B cell (primary cell): ENCODE data around the gene SEMA7A. TPM values are rescaled to one million over a fixed set of nuclear protein-coding genes. Genes with fewer than 3 reads are reported as not detected.

ENCODE experiments used
- ATAC-seq: fragments of 200-7000 bp; cut with Tn5 transposase; one replicate; pipeline ENCODE4 v1.10.0; 2021; ENCODE audit warnings: low read depth, mild to moderate bottlenecking, moderate number of reproducible peaks, moderate library complexity
- CTCF ChIA-PET: fragments of 350-600 bp; sonication (Branson Sonifier 250); formaldehyde crosslinking; loops from one replicate; lab custom pipeline; 2021; ENCODE audit warnings: antibody characterized with exemption, inconsistent platforms; lab: Charles Lee
- POLR2A ChIA-PET: fragments of 350-600 bp; sonication (Branson Sonifier 250); formaldehyde crosslinking; loops from one replicate; lab custom pipeline; 2021; ENCODE audit warnings: antibody characterized with exemption; lab: Charles Lee
- DNase-seq: peaks from one replicate; pipeline ENCODE4 v3.0.0; 2013
- H2AFZ ChIP-seq: 2 replicates; pipeline ENCODE4 v1.6.1; 2012; ENCODE audit warnings: mild to moderate bottlenecking, low read depth, low read length; ENCODE audit not compliant: insufficient read depth, poor library complexity, severe bottlenecking
- H3K27ac ChIP-seq, 2 donors: 1 replicate in 1 of 2; 2 replicates in 1 of 2; pipeline ENCODE4 v1.5.1; 2012 to 2013; ENCODE audit warnings: low read length in 2 of 2, mild to moderate bottlenecking in 2 of 2, moderate library complexity in 1 of 2
- H3K27me3 ChIP-seq, 4 experiments: fragments of 200-600 bp in 1 of 4; sonication (generic) in 1 of 4; replicated peaks in 1 of 4; 1 replicate in 2 of 4; 2 replicates in 2 of 4; pipeline versions ENCODE4 v1.6.1 to v1.7.0; 2013 to 2016; ENCODE audit warnings: low read length in 3 of 4, mild to moderate bottlenecking in 2 of 4, mixed read lengths in 1 of 4, moderate library complexity in 1 of 4; ENCODE audit not compliant: insufficient read depth in 4 of 4, control insufficient read depth in 3 of 4; ENCODE audit errors: control extremely low read depth in 1 of 4
- H3K36me3 ChIP-seq, 2 experiments: replicated peaks in 1 of 2; 1 replicate in 1 of 2; 2 replicates in 1 of 2; pipeline versions ENCODE4 v1.6.1 to v1.7.1; 2013; ENCODE audit warnings: low read length in 1 of 2; ENCODE audit not compliant: insufficient read depth in 2 of 2, control insufficient read depth in 1 of 2; ENCODE audit errors: control extremely low read depth in 1 of 2, extremely low read depth in 1 of 2
- H3K4me1 ChIP-seq, 2 donors: fragments of 200-600 bp in 1 of 2; sonication (generic) in 1 of 2; 1 replicate in 1 of 2; 2 replicates in 1 of 2; pipeline versions ENCODE4 v1.5.1 to v1.6.1; 2013 to 2017; ENCODE audit warnings: low read length in 2 of 2; ENCODE audit not compliant: control insufficient read depth in 2 of 2, insufficient read depth in 2 of 2
- H3K4me2 ChIP-seq: replicated peaks from 2 replicates; pipeline ENCODE3; 2012; ENCODE audit warnings: mild to moderate bottlenecking, low read depth, low read length; ENCODE audit not compliant: poor library complexity, severe bottlenecking
- H3K4me3 ChIP-seq, 5 experiments: fragments of 200-600 bp in 1 of 5; sonication (generic) in 1 of 5; 1 replicate in 3 of 5; 2 replicates in 2 of 5; pipeline versions ENCODE4 v1.5.1 to v1.7.0; 2011 to 2016; ENCODE audit warnings: low read length in 4 of 5, mild to moderate bottlenecking in 4 of 5, low read depth in 2 of 5, control low read depth in 1 of 5, moderate library complexity in 1 of 5; ENCODE audit not compliant: insufficient read depth in 1 of 5; ENCODE audit errors: control extremely low read depth in 1 of 5, extremely low read depth in 1 of 5
- H3K79me2 ChIP-seq: fragments of 200-600 bp; sonication (generic); one replicate; pipeline ENCODE4 v1.6.0; 2016; ENCODE audit warnings: low read length; ENCODE audit not compliant: control insufficient read depth, insufficient read depth
- H3K9ac ChIP-seq: fragments of 200-600 bp; sonication (generic); 2 replicates; pipeline ENCODE4 v1.6.1; 2017; ENCODE audit warnings: mild to moderate bottlenecking, low read length, moderate library complexity
- H3K9me3 ChIP-seq, 3 donors: one replicate each; pipeline versions ENCODE4 v1.6.1 to v1.7.1; 2013; ENCODE audit warnings: low read length in 2 of 3; ENCODE audit not compliant: control insufficient read depth in 2 of 3, insufficient read depth in 1 of 3; ENCODE audit errors: control extremely low read depth in 1 of 3
- H4K20me1 ChIP-seq: 2 replicates; pipeline ENCODE4 v1.6.0; 2012; ENCODE audit warnings: mild to moderate bottlenecking, low read length; ENCODE audit not compliant: insufficient read depth, control insufficient read depth, poor library complexity, severe bottlenecking
- H3K27ac Mint-ChIP-seq: one replicate; pipeline ENCODE4 v1.8.0; 2021; ENCODE audit warnings: mixed read lengths
- H3K27me3 Mint-ChIP-seq: one replicate; pipeline ENCODE4 v1.8.0; 2021; ENCODE audit warnings: mixed read lengths
- H3K4me1 Mint-ChIP-seq: one replicate; pipeline ENCODE4 v1.8.0; 2021; ENCODE audit warnings: mixed read lengths
- H3K4me3 Mint-ChIP-seq: one replicate; pipeline ENCODE4 v1.8.0; 2021; ENCODE audit warnings: mixed read lengths
- H3K9me3 Mint-ChIP-seq: one replicate; pipeline ENCODE4 v1.8.0; 2022; ENCODE audit warnings: mixed read lengths; ENCODE audit not compliant: insufficient read depth
- EZH2 ChIP-seq: IDR thresholded peaks from 2 replicates; pipeline ENCODE4 v1.6.1; 2012; ENCODE audit warnings: borderline replicate concordance, low read depth, mild to moderate bottlenecking, moderate library complexity, low read length; ENCODE audit not compliant: insufficient read depth, poor library complexity, severe bottlenecking
- WGBS: methylation state at CpG from one replicate; pipeline ENCODE4 v1.1.5; 2013; ENCODE audit warnings: missing lambda C conversion rate; ENCODE audit not compliant: insufficient coverage; 5-methylcytosine and 5-hydroxymethylcytosine counted together
- intact Hi-C: fragments of 100-400 bp; cut with micrococcal nuclease; formaldehyde crosslinking; loops from one replicate; pipeline ENCODE4 v1.10.0; 2022
- polyA plus RNA-seq: library from polyadenylated mRNA; depleted of rRNA; stranded (reverse); fragments of >200 nt; gene quantifications from 2 replicates; pipeline ENCODE4 v1.2.3, GENCODE V29; 2012
- total RNA-seq, 2 donors: library from RNA; stranded (reverse); fragments of 120-200 nt in 1 of 2; gene quantifications; 1 replicate in 1 of 2; 2 replicates in 1 of 2; pipeline versions ENCODE4 v1.2.3 to v1.2.4, GENCODE V29; 2013 to 2022
- TF ChIP-seq, protein P1 (sequence below): fragments of 200-600 bp; IDR thresholded peaks from one replicate; pipeline ENCODE4 v1.8.0; 2022; ENCODE audit warnings: antibody characterized with exemption, mild to moderate bottlenecking

SEMA7A gene
- total and polyA plus RNA-seq, 2 donors (not counting 1 experiment from before 2014, with no cell fraction given) = 42.0 to 44.2 TPM

- intact Hi-C loops = no loop called here
- Histone ChIP-seq H3K9ac (no peak overlapping the region), H2AFZ (no peak overlapping the region), H3K36me3 (peaks cover 0 to 80% of the 10 kb centered on the region in 2 experiments), H3K4me3 (no peak overlapping the region), H3K9me3 (no peaks in the 10 kb centered on the region), H3K4me1 (no peaks in the 10 kb centered on the region), H3K4me2 (no peak overlapping the region), H3K79me2 (peaks cover 31% of the 10 kb centered on the region), H3K27me3 (no peaks in the 10 kb centered on the region), H3K27ac (no peak overlapping the region), H4K20me1 (peaks cover 3% of the 10 kb centered on the region)
- H3K4me1 Mint-ChIP-seq = peaks cover 2% of the 10 kb centered on the region
- WGBS = 87% methylated on average over 8 of the region's 13 CpGs
- no peaks in the 10 kb centered on the region for H3K9me3 Mint-ChIP-seq
- CTCF ChIA-PET = interaction anchor here (0.6 to 3.3 kb wide), 5 partner anchors 11 to 178 kb away, joined by 3 to 18 read pairs (median 3); no protein-coding TSS in a partner anchor
- no peak for DNase-seq
- ATAC-seq = no peak
- no peak overlapping the region for H3K27ac Mint-ChIP-seq
- POLR2A ChIA-PET = no interaction called here
- TF ChIP-seq, protein P1, sequence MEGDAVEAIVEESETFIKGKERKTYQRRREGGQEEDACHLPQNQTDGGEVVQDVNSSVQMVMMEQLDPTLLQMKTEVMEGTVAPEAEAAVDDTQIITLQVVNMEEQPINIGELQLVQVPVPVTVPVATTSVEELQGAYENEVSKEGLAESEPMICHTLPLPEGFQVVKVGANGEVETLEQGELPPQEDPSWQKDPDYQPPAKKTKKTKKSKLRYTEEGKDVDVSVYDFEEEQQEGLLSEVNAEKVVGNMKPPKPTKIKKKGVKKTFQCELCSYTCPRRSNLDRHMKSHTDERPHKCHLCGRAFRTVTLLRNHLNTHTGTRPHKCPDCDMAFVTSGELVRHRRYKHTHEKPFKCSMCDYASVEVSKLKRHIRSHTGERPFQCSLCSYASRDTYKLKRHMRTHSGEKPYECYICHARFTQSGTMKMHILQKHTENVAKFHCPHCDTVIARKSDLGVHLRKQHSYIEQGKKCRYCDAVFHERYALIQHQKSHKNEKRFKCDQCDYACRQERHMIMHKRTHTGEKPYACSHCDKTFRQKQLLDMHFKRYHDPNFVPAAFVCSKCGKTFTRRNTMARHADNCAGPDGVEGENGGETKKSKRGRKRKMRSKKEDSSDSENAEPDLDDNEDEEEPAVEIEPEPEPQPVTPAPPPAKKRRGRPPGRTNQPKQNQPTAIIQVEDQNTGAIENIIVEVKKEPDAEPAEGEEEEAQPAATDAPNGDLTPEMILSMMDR = no peak
- no peak for TF ChIP-seq EZH2
- no peaks in the 10 kb centered on the region for H3K27me3 Mint-ChIP-seq
- H3K4me3 Mint-ChIP-seq = no peak overlapping the region
These were observed 20.4 kb upstream of the SEMA7A start for GRCh38 chr15:74453925-74454763.
